Esophagus muscularis mucosa (tissue), 4 donors: ENCODE results near the gene NT5C3A. TPM values are rescaled to one million over a fixed set of nuclear protein-coding genes. Genes with fewer than 3 reads are reported as not detected.
A peak's percentile ranks its signal among the peaks of the same experiment; 100 is the strongest.
"Not testable (repeated sequence)": the region's sequence is repeated elsewhere in the genome, so short reads cannot be mapped to it uniquely, and the experiment has no call there.

Experiments used
- DNase-seq: peaks from one replicate; pipeline ENCODE4 v3.0.0-alpha.2; 2017; ENCODE audit errors: extremely low spot score
- H3K27ac ChIP-seq, 4 donors: fragments of 200-600 bp; sonication (generic); replicated peaks in 1 of 4; 1 replicate in 3 of 4; 2 replicates in 1 of 4; pipeline ENCODE4 v1.5.1; 2016 to 2019; ENCODE audit warnings: mild to moderate bottlenecking in 1 of 4
- H3K27me3 ChIP-seq, 4 donors: fragments of 200-600 bp; sonication (generic); one replicate each; pipeline versions ENCODE4 v1.5.1 to v1.6.0; 2016 to 2019
- H3K36me3 ChIP-seq, 4 donors: fragments of 200-600 bp; sonication (generic); one replicate each; pipeline ENCODE4 v1.5.1; 2016 to 2019
- H3K4me1 ChIP-seq, 4 donors: fragments of 200-600 bp; sonication (generic); one replicate each; pipeline ENCODE4 v1.5.1; 2016 to 2019
- H3K4me3 ChIP-seq, 4 donors: fragments of 200-600 bp; sonication (generic); 1 replicate in 2 of 4; 2 replicates in 2 of 4; pipeline ENCODE4 v1.5.1; 2016 to 2019; ENCODE audit warnings: mild to moderate bottlenecking in 4 of 4, moderate library complexity in 1 of 4
- H3K9me3 ChIP-seq, 4 donors: fragments of 200-600 bp; sonication (generic); 1 replicate in 3 of 4; 2 replicates in 1 of 4; pipeline ENCODE4 v1.5.1; 2016 to 2019
- POLR2AphosphoS5 ChIP-seq, 2 donors: sonication (generic); formaldehyde crosslinking; IDR thresholded peaks; one replicate each; pipeline ENCODE4 v1.6.1; 2017; ENCODE audit warnings: antibody characterized with exemption in 2 of 2
- WGBS: methylation state at CpG from one replicate; pipeline ENCODE4 v1.1.5; 2018; 5-methylcytosine and 5-hydroxymethylcytosine counted together
- intact Hi-C: fragments of 100-400 bp; cut with DNase I; formaldehyde crosslinking; loops from one replicate; pipeline ENCODE4 v1.15.1; 2023
- total RNA-seq, 4 donors: library from RNA; depleted of rRNA; stranded (reverse); fragments of >200 nt; gene quantifications; one replicate each; pipeline versions ENCODE4 v1.1.0 to v1.2.1, GENCODE V29; 2016
- TF ChIP-seq, protein P1 (sequence below), 3 experiments: fragments of 200-600 bp in 2 of 3; fragments of 450-650 bp in 1 of 3; sonication (generic) in 2 of 3; IDR thresholded peaks; one replicate each; pipeline ENCODE4 v1.5.1; 2017 to 2019; ENCODE audit warnings: antibody characterized with exemption in 3 of 3, mild to moderate bottlenecking in 2 of 3, moderate library complexity in 1 of 3

NT5C3A gene
- total RNA-seq, 4 donors from 2014 or later, result 13.9 to 22.0 (median 19.7) TPM

DNA sequence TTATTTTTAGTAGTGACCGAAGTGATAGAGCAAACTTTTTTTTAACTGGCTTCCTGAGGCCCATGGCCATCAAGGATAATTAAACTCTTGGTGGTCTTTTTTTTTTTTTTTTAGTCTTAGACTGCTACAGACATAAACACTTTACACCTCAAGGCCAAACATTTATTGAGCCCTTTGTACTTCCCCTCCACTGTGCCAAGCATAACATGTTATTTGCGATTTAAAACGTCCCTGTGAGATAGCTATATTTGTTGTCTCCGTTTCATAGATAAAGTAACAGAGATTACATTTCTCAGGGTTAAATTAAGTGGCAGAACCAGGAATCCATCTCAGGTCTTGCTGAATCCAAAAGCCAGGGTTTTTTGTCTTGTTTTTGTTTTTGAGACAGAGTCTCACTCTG is 63.2 kb downstream of the NT5C3A start:
- Histone ChIP-seq H3K4me1 (peaks cover 9 to 24% (median 21%) of the 10 kb centered on the region in 4 donors), H3K27ac (peak overlapping the region in 3 of 4 donors; percentile 71 to 82 (median 75)), H3K36me3 (peaks cover 6 to 21% (median 14%) of the 10 kb centered on the region in 4 donors)
- H3K4me3 ChIP-seq, H3K9me3 ChIP-seq, H3K27me3 ChIP-seq, DNase-seq, intact Hi-C loops: not testable (repeated sequence)
- WGBS, result 23% methylated on average over 4 of the region's 4 CpGs

DNA sequence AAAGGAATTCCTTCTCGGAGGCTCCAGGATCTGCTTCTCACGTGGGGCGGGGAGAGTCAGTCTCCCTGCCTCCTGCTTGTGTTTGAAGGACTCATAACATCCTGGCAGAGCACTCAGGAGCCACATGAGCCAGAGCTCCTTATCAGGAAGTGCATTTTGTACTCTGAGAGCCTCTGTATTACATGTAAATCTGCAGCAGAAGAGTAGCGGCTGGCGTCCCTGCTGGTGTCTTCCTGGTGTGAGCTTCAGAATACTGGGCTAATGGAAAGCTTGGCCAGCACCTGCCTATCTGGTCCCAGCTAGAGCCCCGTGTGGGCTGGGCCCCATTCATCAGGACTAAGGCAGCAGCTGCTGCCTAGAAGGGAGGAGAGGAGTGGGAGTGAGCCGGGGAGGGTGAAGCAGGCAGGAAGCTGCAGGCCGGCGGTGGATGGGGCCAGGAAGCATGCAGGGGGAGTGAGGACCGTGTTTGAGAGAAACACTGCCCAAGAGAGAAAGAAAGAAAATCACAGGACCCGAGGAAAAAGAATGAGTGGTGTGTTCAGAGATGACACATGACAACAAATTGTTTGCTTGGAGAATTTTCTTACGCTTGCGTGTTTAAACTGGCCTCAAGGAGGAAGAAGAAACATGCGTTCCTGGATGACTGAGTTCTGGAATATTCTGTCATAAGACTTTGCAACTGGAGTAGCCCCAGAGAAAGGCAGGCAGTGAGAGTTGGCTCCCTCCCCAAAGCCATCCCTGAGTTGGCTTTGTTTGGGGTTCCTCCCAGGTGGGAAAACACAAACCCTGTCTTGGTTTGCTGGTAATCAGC is 64.0 kb downstream of the NT5C3A start:
- 14% methylated on average over 12 of the region's 14 CpGs for WGBS
- DNase-seq, intact Hi-C loops, H3K9me3 ChIP-seq, H3K27me3 ChIP-seq: not testable (repeated sequence)
- Histone ChIP-seq H3K36me3 (peaks cover 6 to 12% (median 8%) of the 10 kb centered on the region in 4 donors), H3K4me1 (peaks cover 9 to 24% (median 21%) of the 10 kb centered on the region in 4 donors), H3K27ac (peak overlapping the region; percentile 71 to 82 (median 74)), H3K4me3 (peak overlapping the region; percentile 24 to 42 (median 32))
- TF ChIP-seq, protein P1, sequence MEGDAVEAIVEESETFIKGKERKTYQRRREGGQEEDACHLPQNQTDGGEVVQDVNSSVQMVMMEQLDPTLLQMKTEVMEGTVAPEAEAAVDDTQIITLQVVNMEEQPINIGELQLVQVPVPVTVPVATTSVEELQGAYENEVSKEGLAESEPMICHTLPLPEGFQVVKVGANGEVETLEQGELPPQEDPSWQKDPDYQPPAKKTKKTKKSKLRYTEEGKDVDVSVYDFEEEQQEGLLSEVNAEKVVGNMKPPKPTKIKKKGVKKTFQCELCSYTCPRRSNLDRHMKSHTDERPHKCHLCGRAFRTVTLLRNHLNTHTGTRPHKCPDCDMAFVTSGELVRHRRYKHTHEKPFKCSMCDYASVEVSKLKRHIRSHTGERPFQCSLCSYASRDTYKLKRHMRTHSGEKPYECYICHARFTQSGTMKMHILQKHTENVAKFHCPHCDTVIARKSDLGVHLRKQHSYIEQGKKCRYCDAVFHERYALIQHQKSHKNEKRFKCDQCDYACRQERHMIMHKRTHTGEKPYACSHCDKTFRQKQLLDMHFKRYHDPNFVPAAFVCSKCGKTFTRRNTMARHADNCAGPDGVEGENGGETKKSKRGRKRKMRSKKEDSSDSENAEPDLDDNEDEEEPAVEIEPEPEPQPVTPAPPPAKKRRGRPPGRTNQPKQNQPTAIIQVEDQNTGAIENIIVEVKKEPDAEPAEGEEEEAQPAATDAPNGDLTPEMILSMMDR (IDR thresholded peaks at IDR 0.05), result peak in 1 of 3 experiments; percentile 9
- peak; percentile 57 to 62 for TF ChIP-seq POLR2AphosphoS5 (IDR thresholded peaks at IDR 0.05)

DNA sequence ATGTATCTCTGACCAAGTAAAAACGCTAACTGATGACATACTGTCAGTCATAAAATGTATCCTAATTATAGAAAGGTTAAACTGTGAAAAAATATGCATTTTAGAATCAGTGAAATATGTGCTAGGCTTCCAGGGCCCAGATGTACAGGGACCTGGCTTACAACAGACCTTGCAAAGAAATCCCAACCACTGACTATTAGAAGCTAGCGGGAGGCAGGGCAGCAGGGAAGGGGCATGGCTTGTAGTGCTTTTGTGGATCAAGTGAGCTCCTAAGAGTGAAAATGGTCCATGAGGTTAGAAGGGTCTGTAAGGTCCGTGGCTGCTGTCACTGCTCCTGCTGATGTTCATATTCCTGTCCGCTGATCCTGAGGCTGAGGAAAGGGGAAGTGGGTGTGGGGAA is 64.6 kb downstream of the NT5C3A start:
- H3K4me3 ChIP-seq, result peak overlapping the region; percentile 24 to 42 (median 32)

DNA sequence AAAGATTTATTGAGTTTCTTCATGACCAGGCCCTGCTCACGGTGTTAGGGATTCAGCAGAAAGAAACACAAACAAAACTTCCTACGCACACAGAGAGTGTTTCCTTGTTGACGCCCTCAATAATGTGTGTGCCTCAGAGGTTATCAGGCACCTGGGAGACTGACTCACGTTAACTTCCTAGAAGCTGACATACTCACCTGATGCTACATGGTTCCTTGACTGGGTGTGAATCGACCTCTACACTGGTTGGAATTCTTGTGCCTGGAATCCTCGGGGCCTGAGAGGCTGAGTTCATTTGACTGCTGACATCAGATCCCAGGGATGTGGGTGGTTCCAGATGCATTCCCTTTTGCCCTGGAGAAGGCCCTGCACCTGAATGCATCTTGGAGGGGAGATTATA is 69.8 kb downstream of the NT5C3A start:
- peaks cover 0 to 23% (median 13%) of the 10 kb centered on the region in 4 donors for H3K36me3 ChIP-seq
- H3K9me3 ChIP-seq, DNase-seq, H3K27ac ChIP-seq, H3K27me3 ChIP-seq, H3K4me3 ChIP-seq, intact Hi-C loops: not testable (repeated sequence)
- WGBS, result 90% methylated on average over 6 of the region's 6 CpGs
- H3K4me1 ChIP-seq, result peaks cover 0 to 19% (median 10%) of the 10 kb centered on the region in 4 donors

More for the DNA sequence above, 64.6 kb downstream of the NT5C3A start:
- Histone ChIP-seq H3K27ac (peak overlapping the region; percentile 71 to 82 (median 74)), H3K4me1 (peaks cover 9 to 24% (median 21%) of the 10 kb centered on the region in 4 donors)
- H3K9me3 ChIP-seq, DNase-seq, H3K36me3 ChIP-seq, intact Hi-C loops, H3K27me3 ChIP-seq: not testable (repeated sequence)
- 59% methylated on average over 2 of the region's 4 CpGs for WGBS

DNA sequence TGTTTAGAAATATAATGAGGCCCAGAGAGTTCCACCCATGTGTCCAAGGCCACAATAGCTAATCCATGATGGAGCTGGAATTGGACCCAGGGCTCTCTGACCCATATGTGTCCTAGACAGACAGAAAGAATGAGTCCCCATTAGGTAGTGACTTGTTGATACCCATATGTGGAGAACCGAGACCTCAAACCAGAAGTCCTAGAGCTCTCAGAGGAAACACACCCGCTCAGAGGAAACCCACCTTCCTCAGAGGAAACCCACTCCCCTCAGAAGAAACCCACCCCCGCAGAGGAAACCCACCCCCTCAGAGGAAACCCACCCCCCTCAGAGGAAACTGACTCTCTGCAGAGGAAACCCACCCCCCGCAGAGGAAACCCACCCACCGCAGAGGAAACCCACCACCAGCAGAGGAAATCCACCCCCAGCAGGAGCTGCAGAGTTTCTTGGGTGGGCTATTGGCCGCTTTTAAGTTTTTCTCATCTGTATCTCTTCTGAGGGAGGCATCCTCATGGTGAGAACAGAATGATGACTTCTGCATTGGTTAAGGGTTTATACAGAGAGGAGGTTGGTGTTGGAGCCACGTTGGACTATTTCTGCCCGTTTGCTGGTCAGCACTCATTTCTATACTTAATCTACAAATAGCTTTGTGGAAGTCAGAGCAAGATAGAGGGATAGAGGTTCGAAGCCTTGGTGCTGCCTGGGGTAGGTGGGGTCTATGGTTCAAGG is 70.4 kb downstream of the NT5C3A start:
- DNase-seq, H3K27me3 ChIP-seq, H3K27ac ChIP-seq, H3K4me3 ChIP-seq, H3K9me3 ChIP-seq, intact Hi-C loops: not testable (repeated sequence)
- 84% methylated on average over 6 of the region's 9 CpGs for WGBS
- H3K4me1 ChIP-seq, result peaks cover 0 to 14% (median 7%) of the 10 kb centered on the region in 4 donors
- peaks cover 0 to 23% (median 13%) of the 10 kb centered on the region in 4 donors for H3K36me3 ChIP-seq

DNA sequence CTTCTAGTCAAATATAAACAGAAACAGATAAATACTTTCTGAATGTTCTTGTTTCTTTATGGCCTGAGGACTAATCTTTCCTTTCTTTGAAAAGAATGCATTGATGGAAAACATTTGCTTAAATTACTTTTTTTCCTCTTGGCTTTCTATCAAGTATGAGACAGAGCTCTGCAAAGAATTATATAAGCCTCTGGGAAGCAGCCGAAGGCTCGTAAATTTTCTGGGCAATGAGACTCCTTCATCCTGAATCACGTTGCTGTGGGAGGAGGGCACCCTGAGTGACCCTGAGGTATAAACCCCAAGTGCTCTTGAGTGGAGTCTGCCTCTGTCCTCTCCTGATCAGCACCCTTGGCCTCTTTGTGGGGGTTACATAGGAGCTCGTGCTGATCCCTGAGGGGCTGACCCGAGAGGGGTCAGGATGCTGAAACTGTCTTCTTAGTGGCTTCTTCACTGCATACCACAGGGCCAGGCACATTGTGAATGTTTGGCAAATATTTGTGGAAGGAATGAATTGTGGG is 71.4 kb downstream of the NT5C3A start:
- peak overlapping the region in 3 of 4 donors; percentile 46 to 54 (median 51) for H3K27ac ChIP-seq
- DNase-seq, intact Hi-C loops, H3K4me3 ChIP-seq, H3K9me3 ChIP-seq, H3K27me3 ChIP-seq: not testable (repeated sequence)
- peaks cover 0 to 14% (median 7%) of the 10 kb centered on the region in 4 donors for H3K4me1 ChIP-seq
- no CpG with 5 or more reads among the region's 5 CpGs for WGBS
- H3K36me3 ChIP-seq, result peaks cover 0 to 28% (median 16%) of the 10 kb centered on the region in 4 donors

DNA sequence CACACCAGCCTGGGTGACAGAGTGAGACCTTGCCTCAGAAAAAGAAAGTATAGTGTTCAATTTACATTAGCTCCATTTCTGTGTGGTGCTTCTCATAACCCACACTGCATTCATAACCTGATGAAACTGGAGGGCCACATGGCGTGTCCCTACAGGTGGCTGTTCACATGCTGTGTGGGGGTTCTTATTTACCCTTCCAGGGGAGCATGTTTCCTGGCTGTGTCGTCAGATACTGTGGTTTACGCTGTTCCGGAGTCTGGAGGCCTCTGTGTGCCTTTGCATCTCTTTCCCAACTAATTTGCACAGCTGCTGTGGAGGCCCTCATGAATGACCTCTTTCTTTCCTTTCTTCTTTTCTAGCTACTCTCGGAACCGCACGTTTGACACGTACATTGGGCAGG is 74.4 kb downstream of the NT5C3A start:
- WGBS, result 94% methylated on average over 3 of the region's 8 CpGs
- H3K4me3 ChIP-seq, intact Hi-C loops, DNase-seq, H3K27me3 ChIP-seq, H3K27ac ChIP-seq, H3K9me3 ChIP-seq: not testable (repeated sequence)
- peaks cover 0 to 21% (median 13%) of the 10 kb centered on the region in 4 donors for H3K4me1 ChIP-seq
- peaks cover 6 to 51% (median 29%) of the 10 kb centered on the region in 4 donors for H3K36me3 ChIP-seq

DNA sequence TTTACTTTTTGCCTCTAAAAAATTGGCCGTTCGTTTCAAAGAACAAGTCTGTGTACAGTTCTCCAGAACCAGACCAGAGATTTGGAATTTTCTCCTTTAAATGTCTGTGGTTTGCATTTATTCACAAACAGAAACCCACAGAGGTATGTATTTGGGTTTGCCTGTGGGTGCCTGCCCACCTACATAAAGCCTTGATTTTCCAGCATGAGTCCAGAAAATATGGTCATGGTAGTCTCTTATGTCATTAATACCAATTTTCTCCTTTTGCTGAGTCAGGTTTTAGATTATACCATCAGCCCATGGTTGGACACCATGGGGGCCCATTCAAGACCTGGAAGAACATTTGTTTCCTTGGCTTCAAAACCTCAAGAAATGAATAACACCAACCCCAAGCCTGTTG is 82.7 kb downstream of the NT5C3A start:
- H3K36me3 ChIP-seq, result peaks cover 9 to 58% (median 32%) of the 10 kb centered on the region in 4 donors
- H3K27me3 ChIP-seq, H3K27ac ChIP-seq, H3K9me3 ChIP-seq, intact Hi-C loops, H3K4me3 ChIP-seq, H3K4me1 ChIP-seq, DNase-seq: not testable (repeated sequence)
- WGBS, result no CpG with 5 or more reads among the region's 2 CpGs
